NCI-H1694 treated with DMSO at 0.1 percent for 48 hours (cell line): ENCODE results near the gene ZNRF3.
"Not testable (repeated sequence)": the region's sequence is repeated elsewhere in the genome, so short reads cannot be mapped to it uniquely, and the experiment has no call there.

Source experiments
- DNase-seq: peaks from one replicate; lab custom pipeline; 2025; lab: John Stamatoyannopoulos, UW

The ZNRF3 gene

GRCh38 chr22:28985581-28986290 lies 102.4 kb downstream of the ZNRF3 start:
- DNase-seq: no peak

GRCh38 chr22:28986366-28986765 lies 103.0 kb downstream of the ZNRF3 start:
- no peak for DNase-seq

GRCh38 chr22:28988457-28988856 lies 105.1 kb downstream of the ZNRF3 start:
- DNase-seq: no peak

GRCh38 chr22:28989035-28989464 lies 105.7 kb downstream of the ZNRF3 start:
- no peak for DNase-seq

GRCh38 chr22:28989484-28989883 lies 106.1 kb downstream of the ZNRF3 start:
- DNase-seq: no peak

GRCh38 chr22:28989912-28990311 lies 106.5 kb downstream of the ZNRF3 start:
- no peak for DNase-seq

GRCh38 chr22:28992565-28993356 lies 109.4 kb downstream of the ZNRF3 start:
- no peak for DNase-seq

- DNase-seq: no peak
Measured at GRCh38 chr22:28994522-28994921, 111.2 kb downstream of the ZNRF3 start.

- no peak for DNase-seq
Measured at GRCh38 chr22:28995551-28995950, 112.2 kb downstream of the ZNRF3 start.

- DNase-seq: no peak
Measured at GRCh38 chr22:28997342-28997741, 114.0 kb downstream of the ZNRF3 start.

- DNase-seq: no peak
Measured at GRCh38 chr22:28998681-28999080, 115.3 kb downstream of the ZNRF3 start.

- DNase-seq: no peak
Measured at GRCh38 chr22:28999510-28999909, 116.1 kb downstream of the ZNRF3 start.

- DNase-seq: no peak
Measured at GRCh38 chr22:28999919-29000556, 116.7 kb downstream of the ZNRF3 start.

GRCh38 chr22:29000641-29001040 lies 117.3 kb downstream of the ZNRF3 start:
- DNase-seq: no peak

- DNase-seq: no peak
Measured at GRCh38 chr22:29002603-29003002, 119.2 kb downstream of the ZNRF3 start.

- no peak for DNase-seq
Measured at GRCh38 chr22:29003552-29003951, 120.2 kb downstream of the ZNRF3 start.

- DNase-seq: no peak
Measured at GRCh38 chr22:29003975-29004646, 120.7 kb downstream of the ZNRF3 start.

- no peak for DNase-seq
Measured at GRCh38 chr22:29004647-29005371, 121.4 kb downstream of the ZNRF3 start.

- DNase-seq: not testable (repeated sequence)
Measured at GRCh38 chr22:29005754-29006153, 122.4 kb downstream of the ZNRF3 start.

GRCh38 chr22:29006346-29006745 lies 123.0 kb downstream of the ZNRF3 start:
- DNase-seq: no peak

- DNase-seq: no peak
Measured at GRCh38 chr22:29009148-29009547, 125.8 kb downstream of the ZNRF3 start.
